Coronary artery (tissue), 2 donors: ENCODE data around the gene MESP1.

ENCODE experiments used
- DNase-seq: peaks from one replicate; pipeline ENCODE4 v3.0.0-alpha.2; 2017; ENCODE audit warnings: low spot score
- H3K27ac ChIP-seq, 2 donors: fragments of 200-600 bp; sonication (generic); one replicate each; pipeline ENCODE4 v1.5.1; 2016 to 2019
- H3K4me3 ChIP-seq: fragments of 200-600 bp; sonication (generic); 2 replicates; pipeline ENCODE4 v1.5.1; 2016; ENCODE audit warnings: mild to moderate bottlenecking, moderate library complexity
- CTCF ChIP-seq: fragments of 200-600 bp; sonication (generic); IDR thresholded peaks from one replicate; pipeline ENCODE4 v1.5.1; 2019; ENCODE audit warnings: antibody characterized with exemption

The MESP1 gene

GRCh38 chr15:89723031-89723430 lies 28.0 kb downstream of the MESP1 start:
- Histone ChIP-seq H3K27ac (no peak overlapping the region), H3K4me3 (no peak overlapping the region)
- DNase-seq, result no peak
- no peak for TF ChIP-seq CTCF

- Histone ChIP-seq H3K4me3 (no peak overlapping the region), H3K27ac (no peak overlapping the region)
- no peak for DNase-seq
- no peak for TF ChIP-seq CTCF
Observed at GRCh38 chr15:89714775-89715174, 36.3 kb downstream of the MESP1 start.

- no peak overlapping the region for H3K27ac ChIP-seq
- DNase-seq, result no peak
- no peak for TF ChIP-seq CTCF
- H3K4me3 ChIP-seq, result no peak overlapping the region
Observed at GRCh38 chr15:89707577-89707976, 43.5 kb downstream of the MESP1 start.

- H3K4me3 ChIP-seq, result no peak overlapping the region
Observed at GRCh38 chr15:89704411-89704810, 46.6 kb downstream of the MESP1 start.

More at GRCh38 chr15:89704411-89704810, 46.6 kb downstream of the MESP1 start:
- DNase-seq, result no peak
- no peak for TF ChIP-seq CTCF
- peak overlapping the region in 1 of 2 donors; percentile 42 for H3K27ac ChIP-seq
